RKO (cell line): Measurements from ENCODE around the gene MOB3A.

Experiments used
- DNase-seq: peaks from one replicate; pipeline ENCODE4 v3.0.0-alpha.2; 2016; ENCODE audit warnings: low spot score

Gene MOB3A

GRCh38 chr19:2046046-2046907, 49.8 kb downstream of the MOB3A start:
- DNase-seq = no peak

GRCh38 chr19:2045501-2046045, 50.6 kb downstream of the MOB3A start:
- no peak for DNase-seq

GRCh38 chr19:2044709-2045500, 51.2 kb downstream of the MOB3A start:
- DNase-seq = no peak

- DNase-seq = no peak
Measured at GRCh38 chr19:2043961-2044708, 52.0 kb downstream of the MOB3A start.

- DNase-seq = no peak
Measured at GRCh38 chr19:2043251-2043641, 52.9 kb downstream of the MOB3A start.

GRCh38 chr19:2042485-2043250, 53.5 kb downstream of the MOB3A start:
- DNase-seq = no peak

GRCh38 chr19:2041683-2042484, 54.2 kb downstream of the MOB3A start:
- peak; percentile 92 for DNase-seq

GRCh38 chr19:2041433-2041682, 54.8 kb downstream of the MOB3A start:
- DNase-seq = no peak

GRCh38 chr19:2040647-2041432, 55.3 kb downstream of the MOB3A start:
- DNase-seq = no peak

- no peak for DNase-seq
Measured at GRCh38 chr19:2039959-2040646, 56.0 kb downstream of the MOB3A start.

- DNase-seq = no peak
Measured at GRCh38 chr19:2039089-2039958, 56.8 kb downstream of the MOB3A start.

- no peak for DNase-seq
Measured at GRCh38 chr19:2038284-2039088, 57.6 kb downstream of the MOB3A start.

GRCh38 chr19:2037651-2038255, 58.4 kb downstream of the MOB3A start:
- no peak for DNase-seq

GRCh38 chr19:2036424-2036823, 59.7 kb downstream of the MOB3A start:
- no peak for DNase-seq

GRCh38 chr19:2035590-2035991, 60.5 kb downstream of the MOB3A start:
- DNase-seq = no peak

- DNase-seq = no peak
Measured at GRCh38 chr19:2034729-2035589, 61.2 kb downstream of the MOB3A start.
